Epithelial cell of esophagus (primary cell): ENCODE results near the gene FLNB.

Experiments
- DNase-seq: peaks from one replicate; pipeline ENCODE4 v3.0.0; 2010; ENCODE audit warnings: low read depth
- H3K4me3 ChIP-seq: 2 replicates; pipeline ENCODE4 v1.5.1; 2011; ENCODE audit warnings: mild to moderate bottlenecking, low read length, control low read depth
- CTCF ChIP-seq: IDR thresholded peaks from 2 replicates; pipeline ENCODE4 v1.5.1; 2011; ENCODE audit warnings: low read depth, mild to moderate bottlenecking, low read length, control low read depth, inconsistent platforms; ENCODE audit not compliant: insufficient read depth; ENCODE audit errors: missing control alignments

FLNB gene

GRCh38 chr3:58082047-58082446, 73.8 kb downstream of the FLNB start:
- no peak for TF ChIP-seq CTCF
- no peak for DNase-seq

GRCh38 chr3:58084166-58084565, 75.9 kb downstream of the FLNB start:
- H3K4me3 ChIP-seq = no peak overlapping the region
- no peak for DNase-seq
- TF ChIP-seq CTCF = no peak

More at GRCh38 chr3:58082047-58082446, 73.8 kb downstream of the FLNB start:
- H3K4me3 ChIP-seq = no peak overlapping the region

- TF ChIP-seq CTCF = no peak
- DNase-seq = no peak
- no peak overlapping the region for H3K4me3 ChIP-seq
These were observed 76.7 kb downstream of the FLNB start for GRCh38 chr3:58084788-58085543.

- TF ChIP-seq CTCF = no peak
- H3K4me3 ChIP-seq = no peak overlapping the region
- no peak for DNase-seq
These were observed 77.4 kb downstream of the FLNB start for GRCh38 chr3:58085616-58086015.

GRCh38 chr3:58088501-58088900, 80.3 kb downstream of the FLNB start:
- no peak for TF ChIP-seq CTCF
- DNase-seq = no peak

GRCh38 chr3:58090351-58090750, 82.1 kb downstream of the FLNB start:
- H3K4me3 ChIP-seq = no peak overlapping the region
- TF ChIP-seq CTCF = no peak

More at GRCh38 chr3:58088501-58088900, 80.3 kb downstream of the FLNB start:
- H3K4me3 ChIP-seq = no peak overlapping the region

GRCh38 chr3:58092521-58092920, 84.3 kb downstream of the FLNB start:
- TF ChIP-seq CTCF = no peak
- no peak for DNase-seq
- H3K4me3 ChIP-seq = no peak overlapping the region

More at GRCh38 chr3:58090351-58090750, 82.1 kb downstream of the FLNB start:
- no peak for DNase-seq
